ENCODE measurements around the gene FAM124A.

The FAM124A gene

DNA sequence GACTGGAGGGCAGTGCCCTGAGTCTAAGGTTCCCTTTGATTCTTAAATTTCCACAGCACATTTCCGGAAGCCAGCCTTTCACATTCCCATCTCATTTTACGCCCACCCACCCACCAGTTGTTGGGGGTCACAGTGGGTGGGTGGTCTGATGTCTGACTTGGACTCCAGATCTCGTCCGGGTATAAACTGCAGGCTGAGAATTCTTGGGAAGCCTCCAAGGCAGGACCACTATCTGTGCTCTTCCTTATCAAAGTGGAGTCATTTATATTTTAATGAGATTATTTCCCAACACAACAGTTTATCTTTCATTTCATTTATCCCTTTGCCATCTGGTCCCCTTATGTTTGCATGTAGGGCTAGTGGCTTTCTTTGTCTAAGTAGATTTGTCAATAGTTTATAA is 3.6 kb upstream of the FAM124A start:
- in situ Hi-C loops (cut with MboI; ENCODE audit: low sequenced_read_pairs) = no loop called here

DNA sequence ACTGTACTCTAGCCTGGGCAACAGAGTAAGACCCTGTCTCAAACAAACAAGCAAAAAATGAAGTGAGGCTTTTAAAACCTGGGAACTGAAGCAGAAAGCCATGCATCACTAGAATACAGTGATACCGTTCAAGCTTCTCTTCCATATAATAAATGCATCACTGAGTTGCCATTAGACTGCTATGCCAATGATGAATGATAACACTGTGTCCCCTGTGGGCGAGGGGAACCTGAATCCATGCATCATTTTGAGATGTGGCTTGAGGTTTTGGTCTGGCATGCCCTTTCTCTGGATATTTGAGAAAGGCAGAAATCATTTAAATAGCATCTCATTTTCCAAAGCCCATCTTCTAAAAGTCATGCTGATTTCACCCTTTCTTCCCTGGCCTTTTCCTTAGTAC is 1.5 kb upstream of the FAM124A start:
- in situ Hi-C loops (cut with MboI; ENCODE audit: low sequenced_read_pairs) = no loop called here

DNA sequence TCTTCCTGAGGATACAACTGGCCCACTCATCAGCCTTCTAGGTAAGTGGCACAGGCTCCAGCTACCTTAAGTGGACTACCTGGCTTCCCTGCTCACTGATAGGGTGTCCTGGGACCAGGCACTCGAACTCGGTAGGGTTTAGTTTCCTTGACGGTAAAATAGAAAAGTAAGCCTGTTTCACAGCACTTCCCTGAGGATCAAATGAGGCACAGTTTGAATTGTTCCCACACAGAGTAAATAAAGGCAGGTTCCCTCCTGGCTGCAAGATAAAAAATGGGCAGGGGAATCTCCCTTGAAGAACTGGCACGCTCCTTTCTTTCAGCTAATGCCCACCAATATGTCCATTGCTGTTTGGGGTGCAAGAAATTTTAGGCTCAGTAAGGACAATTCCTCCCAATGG is 1.1 kb upstream of the FAM124A start:
- in situ Hi-C loops (cut with MboI; ENCODE audit: low sequenced_read_pairs) = no loop called here

DNA sequence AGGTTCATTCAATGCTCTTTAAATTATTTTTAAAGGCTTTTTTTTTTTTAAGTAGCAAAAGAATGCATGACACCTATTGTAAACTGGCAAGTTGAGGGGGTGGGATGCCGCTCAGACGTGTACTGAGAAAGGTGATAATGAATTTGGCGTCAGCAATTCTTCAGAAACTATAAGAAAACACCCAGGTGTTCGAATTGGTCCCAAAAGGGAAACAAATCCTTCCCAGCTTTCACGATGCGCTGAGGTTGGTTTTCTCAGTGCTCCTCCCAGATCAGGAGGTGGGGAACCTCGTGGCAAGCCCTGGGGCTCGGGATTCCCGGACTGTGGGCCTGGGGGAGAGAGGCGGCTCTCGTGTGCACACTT is 543 bp upstream of the FAM124A start:
- in situ Hi-C loops (cut with MboI; ENCODE audit: low sequenced_read_pairs) = no loop called here

DNA sequence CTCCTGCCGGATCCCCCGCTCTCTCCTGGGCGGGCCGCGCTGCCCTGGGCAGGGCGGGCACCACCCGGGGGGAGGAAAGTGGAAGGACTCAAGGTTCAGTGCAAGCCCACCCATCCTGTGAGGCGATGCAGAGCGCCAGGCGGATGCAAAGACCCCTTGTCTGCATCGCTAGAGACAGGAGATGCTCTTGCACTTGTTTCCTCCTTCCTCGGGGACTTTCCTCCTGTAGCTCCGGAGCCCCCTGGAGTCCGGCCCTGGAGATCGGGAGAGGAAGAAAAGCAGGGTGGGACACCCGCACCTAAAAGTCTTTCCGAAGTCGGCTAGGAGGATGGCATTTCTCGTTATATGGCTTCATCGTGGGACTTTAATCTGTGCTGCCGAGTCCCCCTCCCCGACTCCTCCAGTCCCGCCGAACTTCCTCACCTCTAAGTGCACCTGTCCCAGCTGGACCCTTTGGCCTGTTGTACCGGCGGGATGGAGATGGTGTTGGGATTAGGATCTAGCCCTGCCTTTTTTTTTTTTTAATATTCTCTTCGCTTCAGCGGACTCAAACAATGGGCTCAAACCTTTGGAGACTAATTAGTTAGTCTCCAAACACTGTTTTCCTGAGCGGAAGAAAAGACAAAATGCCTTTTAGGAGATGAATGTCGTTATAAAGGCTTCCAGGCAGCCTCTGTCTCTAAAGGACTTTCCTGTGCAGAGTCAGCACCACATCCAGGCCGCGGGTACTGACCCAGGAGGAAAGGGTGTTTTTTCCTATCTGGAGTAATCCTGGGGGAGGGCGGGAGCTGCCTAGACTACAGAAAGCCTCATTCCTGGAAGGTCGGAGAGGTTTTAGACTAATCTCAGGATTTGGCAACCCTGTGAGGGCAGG is 725 bp downstream of the FAM124A start:
- in situ Hi-C loops (cut with MboI; ENCODE audit: low sequenced_read_pairs) = no loop called here

DNA sequence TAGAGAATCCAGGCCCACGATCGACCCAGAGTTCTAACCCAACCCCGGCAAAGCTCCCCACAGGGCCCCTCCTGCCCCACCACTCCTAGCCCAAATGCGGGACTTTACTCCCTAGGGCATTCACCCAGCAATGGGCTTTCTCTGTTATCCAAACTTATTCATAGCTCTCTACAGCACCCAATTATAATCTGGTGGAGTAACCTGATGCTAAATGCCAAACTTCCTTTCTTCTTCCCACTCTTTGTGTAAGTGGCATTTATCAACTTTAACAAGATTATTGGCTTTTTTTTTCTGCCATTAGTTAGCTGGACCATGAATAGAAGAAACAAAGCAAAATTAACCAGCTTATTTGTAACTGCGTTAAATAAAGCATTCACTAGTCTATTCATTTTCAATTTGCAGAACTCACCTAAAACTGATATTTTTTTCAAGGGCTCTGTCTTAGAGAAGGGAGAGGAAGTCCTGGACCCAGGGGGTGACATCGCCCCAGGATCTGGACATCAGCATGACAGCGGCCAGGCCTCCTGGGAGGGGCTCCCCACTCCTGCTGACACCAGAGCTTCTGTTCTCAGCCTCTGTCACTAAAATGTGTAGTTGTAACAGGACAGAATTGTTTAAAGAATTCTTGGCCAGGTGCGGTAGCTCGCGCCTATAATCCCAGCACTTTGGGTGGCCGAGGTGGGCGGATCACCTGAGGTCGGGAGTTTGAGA is 1.5 kb downstream of the FAM124A start:
- in situ Hi-C loops (cut with MboI; ENCODE audit: low sequenced_read_pairs) = no loop called here

DNA sequence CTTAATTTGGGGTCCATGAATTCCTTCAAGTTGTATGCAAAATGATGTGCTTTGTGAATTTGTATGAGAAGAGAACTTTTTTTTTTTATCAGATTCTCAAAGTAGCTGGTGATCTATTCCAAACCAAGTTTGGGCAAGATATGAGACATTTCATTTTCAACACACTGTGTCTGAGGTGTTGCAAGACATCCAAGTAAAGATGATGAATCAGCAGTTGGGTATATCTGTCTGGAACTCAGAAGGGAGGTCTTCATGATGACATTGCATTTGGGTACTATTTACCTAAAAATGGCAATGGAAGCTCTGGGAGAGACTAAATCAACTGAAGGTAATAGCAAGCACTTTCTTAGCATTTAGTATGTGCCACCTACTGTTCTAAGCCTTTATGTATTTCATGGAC is 2.8 kb downstream of the FAM124A start:
- in situ Hi-C loops (cut with MboI; ENCODE audit: low sequenced_read_pairs) = no loop called here

DNA sequence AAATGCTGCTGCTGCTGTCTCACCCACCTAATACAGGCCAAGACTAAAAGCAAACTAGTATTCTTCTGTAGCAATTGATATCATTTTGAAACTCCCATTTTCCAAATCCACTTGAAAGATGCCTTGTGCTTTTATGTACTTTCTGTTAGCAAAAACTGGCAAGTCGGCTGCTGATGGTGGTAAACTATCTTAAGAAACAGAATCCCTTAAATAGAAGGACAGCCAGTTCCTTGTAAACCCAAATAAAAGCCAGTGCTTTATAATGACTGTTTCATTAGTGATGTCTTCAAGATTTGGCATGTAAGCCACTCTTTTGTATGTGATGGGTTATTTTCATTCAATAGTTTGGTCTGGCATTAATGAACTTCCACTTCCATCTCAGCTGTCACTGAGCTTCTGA is 5.2 kb downstream of the FAM124A start:
- in situ Hi-C loops (cut with MboI; ENCODE audit: low sequenced_read_pairs) = no loop called here

DNA sequence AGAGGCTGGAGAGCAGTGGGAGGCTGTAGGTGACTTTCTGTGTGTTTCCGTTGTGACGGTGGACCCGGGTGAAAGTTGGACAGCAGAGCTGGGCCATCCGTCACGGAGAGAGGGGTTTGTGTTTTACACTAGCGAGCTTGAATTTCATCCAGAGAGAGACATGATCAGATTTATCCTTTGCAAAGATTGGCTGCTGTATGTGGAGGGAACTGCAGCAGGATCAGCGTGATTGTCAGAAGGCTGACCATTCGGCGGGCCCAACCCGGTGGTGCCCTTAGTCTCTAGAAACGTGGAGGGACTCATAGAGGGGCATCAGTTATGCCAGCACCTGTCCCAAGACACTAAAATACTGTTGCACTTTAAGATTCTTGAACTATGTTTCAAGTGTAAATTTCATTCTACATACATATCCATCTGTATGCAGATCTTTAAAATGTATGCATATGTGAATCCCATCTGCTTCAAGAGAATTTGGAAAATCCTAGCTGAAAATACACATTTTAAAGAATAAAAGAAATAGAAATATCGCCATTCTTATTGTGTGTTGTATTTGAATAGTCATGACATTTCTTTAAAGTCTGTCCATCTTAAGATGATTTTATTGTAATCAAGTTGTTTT is 7.0 kb downstream of the FAM124A start:
- in situ Hi-C loops (cut with MboI; ENCODE audit: low sequenced_read_pairs) = no loop called here

DNA sequence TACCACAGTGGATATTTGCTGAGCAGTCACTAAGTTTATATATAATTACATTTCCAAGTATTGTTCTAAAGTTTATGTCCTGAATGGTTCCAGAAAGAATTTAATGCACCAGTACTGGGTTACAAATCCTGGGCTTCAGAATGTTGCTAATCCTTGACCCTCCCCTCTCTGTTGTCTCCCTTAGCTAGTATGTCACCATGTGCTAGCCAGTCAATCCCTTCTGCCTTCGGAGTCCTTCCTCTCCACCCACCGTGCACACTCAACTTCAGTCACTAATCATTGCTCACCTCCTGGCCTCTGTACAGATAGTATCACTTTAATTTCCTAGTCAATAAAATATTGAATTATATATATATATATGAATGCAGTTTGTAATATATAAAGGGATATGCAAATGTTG is 7.5 kb downstream of the FAM124A start:
- in situ Hi-C loops (cut with MboI; ENCODE audit: low sequenced_read_pairs) = no loop called here

DNA sequence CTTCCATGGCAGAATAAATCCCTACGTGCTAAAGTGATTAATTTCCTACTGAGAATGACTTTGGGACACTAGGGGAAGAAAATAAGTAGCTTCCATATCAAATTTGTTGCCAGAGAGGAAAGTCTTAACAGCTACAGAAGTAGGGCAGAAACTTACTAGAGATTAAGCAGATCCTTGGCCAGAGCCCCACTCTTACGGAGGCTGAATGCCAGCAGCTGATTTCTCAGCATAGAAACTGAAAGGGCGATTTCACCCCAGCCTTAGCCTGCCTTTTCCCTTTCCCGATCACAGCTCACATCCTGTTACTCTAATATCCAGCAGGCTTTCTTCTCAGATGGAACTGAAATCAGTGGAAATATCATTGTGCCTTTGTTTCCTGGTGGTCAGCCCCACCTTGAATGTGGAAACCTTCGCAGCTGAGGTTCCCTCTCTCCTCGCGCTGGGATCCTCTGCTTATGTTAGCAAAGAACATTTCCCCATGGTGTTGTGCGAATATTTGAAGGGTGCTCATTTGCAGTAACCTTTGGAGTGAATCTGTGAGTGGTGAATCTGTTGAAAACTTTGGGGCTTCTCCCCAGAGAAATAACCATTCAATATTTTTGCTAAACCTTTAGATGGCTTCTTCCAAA is 8.4 kb downstream of the FAM124A start:
- in situ Hi-C loops (cut with MboI; ENCODE audit: low sequenced_read_pairs) = no loop called here

DNA sequence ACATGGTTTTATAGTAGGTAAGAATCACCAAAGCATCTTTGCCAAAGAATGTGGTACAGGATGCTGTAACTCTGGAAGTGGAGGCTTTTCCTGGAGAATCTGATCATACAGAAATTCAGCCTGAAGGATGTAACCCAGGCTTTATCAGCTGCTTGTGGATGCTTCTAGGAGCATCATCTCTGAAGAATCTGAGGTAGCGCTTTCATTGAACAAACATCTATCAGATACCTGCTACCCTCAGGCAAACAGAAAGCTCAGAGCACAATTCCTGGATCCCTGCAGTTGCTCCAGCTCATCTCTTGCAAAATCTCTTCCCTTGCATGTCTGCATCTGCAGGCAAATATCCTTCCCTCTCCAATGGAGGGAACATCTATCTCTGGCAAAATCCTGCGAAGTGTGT is 9.3 kb downstream of the FAM124A start:
- in situ Hi-C loops (cut with MboI; ENCODE audit: low sequenced_read_pairs) = no loop called here

DNA sequence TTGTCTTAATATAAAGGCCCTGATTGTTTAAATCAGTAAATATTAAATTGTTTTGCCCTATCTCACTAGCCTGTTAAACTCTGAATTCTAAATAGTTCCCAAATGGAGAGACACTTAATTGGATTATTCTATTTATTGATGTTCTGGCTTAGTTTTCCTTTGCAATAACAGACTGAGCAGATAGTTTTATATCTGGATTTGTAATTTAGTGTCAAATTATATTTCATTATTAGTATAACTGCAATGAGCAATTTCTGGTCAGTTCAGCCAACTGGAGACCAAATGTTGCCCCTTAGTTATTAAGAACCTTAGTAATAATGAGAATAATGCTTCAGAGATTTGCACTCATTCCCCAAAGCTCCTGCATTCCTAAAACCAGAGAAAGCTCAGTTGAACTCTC is 10.1 kb downstream of the FAM124A start:
- in situ Hi-C loops (cut with MboI; ENCODE audit: low sequenced_read_pairs) = no loop called here

DNA sequence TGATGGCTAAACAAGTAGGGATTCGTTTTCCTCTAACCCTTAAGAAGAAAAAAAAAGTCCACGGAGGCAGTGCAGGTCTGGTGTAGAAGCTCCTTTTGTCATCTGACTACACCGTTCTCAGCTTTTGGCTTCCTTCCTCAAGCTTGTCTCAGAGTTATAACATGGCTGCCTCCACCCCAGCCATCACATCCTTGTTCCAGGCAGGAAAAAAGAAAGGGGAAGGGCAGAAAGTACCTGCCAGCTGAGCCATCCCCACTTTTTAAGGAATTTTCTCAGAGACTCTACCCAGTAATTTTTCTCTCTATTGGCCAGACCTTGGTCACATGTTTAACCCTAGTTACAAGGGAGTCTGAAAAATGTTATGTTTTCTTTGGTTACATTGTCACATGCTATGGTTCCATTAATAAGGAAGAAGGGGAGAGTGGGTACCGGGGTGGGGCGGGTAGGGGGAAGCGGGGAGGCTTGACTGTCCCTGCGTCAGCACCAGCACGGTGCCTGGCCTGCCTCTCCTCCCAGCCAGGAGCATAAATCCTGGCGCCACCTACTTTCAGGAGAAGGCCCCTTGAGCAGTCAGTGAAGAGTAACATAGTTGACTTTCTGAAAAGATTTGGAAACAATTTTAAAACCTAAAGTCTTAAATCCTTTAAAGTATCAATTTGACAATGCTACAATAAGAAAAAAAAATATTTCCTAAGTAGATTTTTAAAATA is 11.1 kb downstream of the FAM124A start:
- in situ Hi-C loops (cut with MboI; ENCODE audit: low sequenced_read_pairs) = no loop called here

DNA sequence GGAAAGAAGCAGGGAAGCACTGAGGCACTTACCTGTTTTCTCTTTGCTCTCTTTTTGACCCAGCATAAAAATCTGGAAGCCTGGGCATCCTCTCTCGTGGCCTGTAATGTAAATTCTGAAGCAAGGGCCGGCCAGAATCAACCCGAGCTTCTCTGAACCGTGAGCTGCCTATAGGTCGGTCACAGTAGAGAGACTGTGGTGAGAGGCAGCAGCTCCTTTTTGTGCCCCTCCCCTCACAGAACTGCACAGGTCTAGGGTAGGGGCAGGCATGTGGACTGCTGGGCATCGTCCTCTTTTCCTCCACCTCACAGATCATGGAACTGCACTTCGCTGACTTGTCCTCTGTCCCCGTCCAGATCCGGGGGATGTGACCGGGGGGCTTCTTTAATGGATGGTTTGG is 12.5 kb downstream of the FAM124A start:
- in situ Hi-C loops (cut with MboI; ENCODE audit: low sequenced_read_pairs) = no loop called here

DNA sequence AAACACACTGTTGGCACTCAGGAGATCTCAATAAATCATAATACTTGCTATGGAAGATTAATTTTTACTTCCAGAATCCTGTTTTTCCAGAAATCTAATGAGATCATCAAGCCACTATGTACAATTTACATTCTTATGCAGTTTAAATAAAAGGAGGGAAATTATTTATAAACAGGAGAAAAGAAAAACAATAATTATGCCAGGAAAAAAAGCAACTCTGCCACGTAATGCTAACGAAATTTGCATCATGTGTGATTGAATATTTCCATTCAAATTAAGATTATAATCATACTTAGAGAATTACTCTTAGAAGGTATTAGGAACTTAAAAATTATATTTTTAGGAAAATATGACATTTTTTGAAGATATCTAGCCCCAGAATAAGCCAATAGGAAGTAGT is 13.0 kb downstream of the FAM124A start:
- in situ Hi-C loops (cut with MboI; ENCODE audit: low sequenced_read_pairs) = no loop called here

DNA sequence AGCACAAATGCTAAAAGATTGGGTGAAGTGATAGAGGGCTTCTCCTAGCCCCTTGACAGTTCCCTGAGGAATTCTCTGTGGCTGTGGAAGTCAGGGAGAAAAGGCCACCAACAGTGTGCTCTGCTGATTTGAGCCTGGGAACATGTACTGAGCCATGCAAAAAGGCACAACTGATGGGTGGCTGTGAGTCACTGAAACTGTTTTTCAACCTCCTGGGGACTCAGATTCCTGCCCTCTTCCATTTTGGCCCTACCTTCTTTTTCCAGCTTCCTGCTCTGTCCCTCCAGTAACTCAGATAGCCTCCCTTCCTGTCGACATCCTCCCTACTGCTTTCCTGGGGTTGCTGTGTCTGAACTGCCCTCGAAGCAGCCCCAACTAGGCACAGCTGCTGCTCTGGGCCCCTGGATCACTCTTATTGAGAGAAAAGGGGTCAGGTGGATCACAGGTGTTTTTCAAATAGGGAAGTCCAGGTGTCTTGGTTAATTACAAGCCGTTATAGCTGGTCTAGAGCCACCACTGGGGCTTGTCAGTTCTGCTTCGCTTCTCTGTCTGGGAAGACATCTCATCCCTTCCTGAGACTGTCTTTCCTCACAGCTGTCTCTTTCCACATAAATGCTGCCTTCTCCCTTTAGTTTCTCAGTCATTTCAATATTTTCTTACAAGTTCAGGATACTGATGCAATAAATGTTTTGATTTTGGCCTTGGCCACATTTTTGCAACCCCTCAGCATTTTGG is 13.7 kb downstream of the FAM124A start:
- in situ Hi-C loops (cut with MboI; ENCODE audit: low sequenced_read_pairs) = no loop called here

DNA sequence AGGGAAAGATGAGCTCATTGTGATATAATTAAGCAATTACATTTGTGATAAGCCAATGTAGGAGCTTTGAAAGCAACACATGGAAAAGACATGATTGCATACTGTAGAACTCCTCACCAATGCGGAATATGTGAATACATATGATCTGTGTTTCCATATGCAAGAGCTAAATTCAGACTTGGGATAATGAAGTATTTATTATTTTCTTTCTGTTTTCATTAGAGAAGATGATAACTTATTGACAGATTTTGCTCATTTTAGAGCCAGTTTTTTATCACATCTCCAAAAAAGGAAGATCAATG is 14.2 kb downstream of the FAM124A start:
- in situ Hi-C loops (cut with MboI; ENCODE audit: low sequenced_read_pairs) = no loop called here

DNA sequence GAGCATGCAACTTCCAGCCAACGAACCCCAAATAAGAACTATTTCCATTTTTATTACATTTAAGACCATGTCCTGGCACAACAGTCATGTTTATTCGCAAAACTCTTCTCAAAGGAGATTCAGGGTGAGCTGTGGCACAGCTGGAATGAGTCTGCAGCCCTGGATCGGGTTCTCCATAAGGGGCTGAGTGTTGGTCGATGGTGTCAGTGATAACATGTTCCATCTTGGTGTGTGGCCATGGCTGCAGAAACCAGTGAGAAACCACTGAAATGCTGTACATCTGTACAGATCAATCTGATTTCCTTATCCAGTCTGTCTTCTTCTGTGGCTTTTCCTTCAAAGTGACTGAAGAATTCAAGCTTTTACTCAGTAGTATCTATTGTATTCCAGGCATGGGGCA is 15.2 kb downstream of the FAM124A start:
- in situ Hi-C loops (cut with MboI; ENCODE audit: low sequenced_read_pairs) = no loop called here

DNA sequence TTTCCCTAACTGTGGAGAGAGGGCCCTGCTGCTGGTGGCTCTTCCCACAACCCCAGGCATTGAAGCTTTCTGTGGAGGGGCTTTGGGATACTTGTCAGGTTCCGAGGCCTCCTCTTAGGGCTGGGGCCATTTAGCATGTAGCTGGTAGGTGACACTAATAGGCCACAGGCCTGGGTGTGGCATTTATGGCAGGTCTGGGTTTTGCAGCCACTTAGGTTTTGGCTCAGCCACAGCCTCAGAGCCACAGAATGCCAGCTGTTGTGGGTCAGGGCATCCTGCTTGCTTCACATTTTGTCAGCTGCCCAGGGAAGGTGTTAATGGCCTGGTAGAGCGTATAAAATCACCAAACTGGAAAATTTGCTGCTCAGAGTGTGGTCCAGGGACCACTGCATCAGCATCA is 15.7 kb downstream of the FAM124A start:
- in situ Hi-C loops (cut with MboI; ENCODE audit: low sequenced_read_pairs) = no loop called here

DNA sequence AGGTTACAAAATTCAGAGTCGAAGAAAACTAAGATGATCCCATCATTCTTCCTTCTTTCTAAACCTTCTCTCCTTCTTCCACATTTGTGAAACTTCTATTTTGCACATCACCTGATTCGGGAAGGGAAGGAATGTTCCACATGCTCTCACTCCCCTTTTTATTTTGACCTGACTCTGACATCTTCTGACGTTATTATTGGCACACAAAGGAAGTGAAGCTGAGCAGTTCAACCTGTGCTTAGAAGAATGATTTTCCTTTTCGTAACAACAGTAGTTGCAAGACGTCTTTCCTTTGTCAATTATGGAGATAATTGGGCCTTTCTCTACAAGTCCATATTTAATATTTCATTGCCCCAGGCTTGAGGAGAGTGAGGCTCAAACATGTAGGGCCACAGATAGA is 18.0 kb downstream of the FAM124A start:
- in situ Hi-C loops (cut with MboI; ENCODE audit: low sequenced_read_pairs) = no loop called here
